Spleen (tissue), 13 donors: ENCODE data around the gene ZNF484. TPM values are rescaled to one million over a fixed set of nuclear protein-coding genes. Genes with fewer than 3 reads are reported as not detected.

Experiments
- DNase-seq: peaks from one replicate; pipeline ENCODE4 v3.0.0-alpha.2; 2020
- H3K27ac ChIP-seq, 8 donors: fragments of 200-600 bp; sonication (generic) in 7 of 8; 1 replicate in 4 of 8; 2 replicates in 4 of 8; pipeline versions ENCODE4 v1.5.0 to v1.8.0; 2016 to 2021; ENCODE audit warnings: inconsistent platforms in 4 of 8, mild to moderate bottlenecking in 4 of 8, moderate library complexity in 1 of 8
- H3K27me3 ChIP-seq, 7 donors: fragments of 200-600 bp; sonication (generic) in 6 of 7; replicated peaks in 1 of 7; 1 replicate in 4 of 7; 2 replicates in 3 of 7; pipeline versions ENCODE4 v1.5.0 to v1.8.0; 2016 to 2021; ENCODE audit warnings: inconsistent platforms in 3 of 7, mild to moderate bottlenecking in 1 of 7
- H3K36me3 ChIP-seq, 6 donors: fragments of 200-600 bp; sonication (generic) in 5 of 6; 1 replicate in 4 of 6; 2 replicates in 2 of 6; pipeline versions ENCODE4 v1.5.0 to v1.8.0; 2016 to 2021; ENCODE audit warnings: inconsistent platforms in 2 of 6
- H3K4me1 ChIP-seq, 6 donors: fragments of 200-600 bp; sonication (generic) in 5 of 6; 1 replicate in 3 of 6; 2 replicates in 3 of 6; pipeline versions ENCODE4 v1.5.0 to v1.8.0; 2016 to 2021; ENCODE audit warnings: inconsistent platforms in 3 of 6
- H3K4me3 ChIP-seq, 8 donors: fragments of 200-600 bp; sonication (generic) in 7 of 8; 1 replicate in 4 of 8; 2 replicates in 4 of 8; pipeline versions ENCODE4 v1.5.0 to v1.8.0; 2016 to 2021; ENCODE audit warnings: inconsistent platforms in 4 of 8, mild to moderate bottlenecking in 4 of 8, moderate library complexity in 2 of 8
- H3K9me3 ChIP-seq, 8 donors: fragments of 200-600 bp; sonication (generic) in 7 of 8; 1 replicate in 4 of 8; 2 replicates in 4 of 8; pipeline versions ENCODE4 v1.5.0 to v1.8.0; 2016 to 2021; ENCODE audit warnings: inconsistent platforms in 4 of 8
- POLR2A ChIP-seq, 3 donors: fragments of 450-650 bp; IDR thresholded peaks; one replicate each; pipeline ENCODE4 v1.5.1; 2017; ENCODE audit warnings: antibody characterized with exemption in 3 of 3, mild to moderate bottlenecking in 1 of 3
- POLR2AphosphoS5 ChIP-seq, 3 donors: sonication (generic); formaldehyde crosslinking; IDR thresholded peaks; one replicate each; pipeline ENCODE4 v1.5.1; 2017; ENCODE audit warnings: antibody characterized with exemption in 3 of 3
- WGBS, 5 donors: extraction: QIAGEN DNeasy Blood & Tissue Kit in 3 of 5; methylation state at CpG; one replicate each; pipeline versions ENCODE4 v1.1.5 to v1.1.7; 2013 to 2018; 5-methylcytosine and 5-hydroxymethylcytosine counted together
- intact Hi-C: fragments of 100-400 bp; cut with DNase I; formaldehyde crosslinking; loops from one replicate; pipeline ENCODE4 v1.15.0; 2023; ENCODE audit warnings: low total_unique reads
- long read RNA-seq, 2 donors: transcript quantifications; one replicate each; lab custom pipeline, GENCODE V29; 2026
- polyA plus RNA-seq, 3 donors: library from polyadenylated mRNA; stranded (reverse); fragments of 200-250 nt; gene quantifications; one replicate each; pipeline ENCODE4 v1.2.1, GENCODE V29; 2013
- total RNA-seq, 7 donors: library from RNA; depleted of rRNA in 3 of 7; stranded (reverse); fragments of >200 nt in 3 of 7; fragmentation: NEBNext Ultra II Directional in 4 of 7; extraction: Animal tissue kit (Norgen Biotek cat#: 25700) in 4 of 7; gene quantifications; one replicate each; pipeline versions ENCODE4 v1.1.0 to v1.2.1, GENCODE V29; 2016 to 2021
- TF ChIP-seq, protein P1 (sequence below), 11 experiments: fragments of 200-600 bp in 7 of 11; fragments of 450-650 bp in 4 of 11; sonication (generic) in 4 of 11; IDR thresholded peaks in 8 of 11; conservative IDR thresholded peaks in 3 of 11; 1 replicate in 7 of 11; 2 replicates in 4 of 11; pipeline versions ENCODE4 v1.4.0 to v1.8.0; 2016 to 2021; ENCODE audit warnings: antibody characterized with exemption in 11 of 11, inconsistent platforms in 4 of 11, mild to moderate bottlenecking in 1 of 11
- donor health status: healthy with polysubstance abuse.
- donor health status: DM: no; HTN: no; CAD: no; lungs with moderate emphysema.
- donor health status: DM: no; HTN: no; CAD: no.
- donor health status: Bipolar disorder and iron deficiency.
- donor health status: healthy.
- donor health status: DM: no; HTN: no; CAD: no.
- donor health status: DM: yes; HTN: yes; CAD: no.

ZNF484 gene
- total RNA-seq: 10 to 100 TPM; 13.8 to 28.4 (median 15.6) TPM
- 1 to 10 TPM; 1.1 to 1.5 (median 1.1) TPM for polyA plus RNA-seq
- long read RNA-seq, donor 1, partial matches to known transcripts: 0 of 1 reads
- long read RNA-seq, donor 1, other reads (novel, unspliced or antisense): 0 of 1 reads
- long read RNA-seq, donor 2: 0 reads

DNA sequence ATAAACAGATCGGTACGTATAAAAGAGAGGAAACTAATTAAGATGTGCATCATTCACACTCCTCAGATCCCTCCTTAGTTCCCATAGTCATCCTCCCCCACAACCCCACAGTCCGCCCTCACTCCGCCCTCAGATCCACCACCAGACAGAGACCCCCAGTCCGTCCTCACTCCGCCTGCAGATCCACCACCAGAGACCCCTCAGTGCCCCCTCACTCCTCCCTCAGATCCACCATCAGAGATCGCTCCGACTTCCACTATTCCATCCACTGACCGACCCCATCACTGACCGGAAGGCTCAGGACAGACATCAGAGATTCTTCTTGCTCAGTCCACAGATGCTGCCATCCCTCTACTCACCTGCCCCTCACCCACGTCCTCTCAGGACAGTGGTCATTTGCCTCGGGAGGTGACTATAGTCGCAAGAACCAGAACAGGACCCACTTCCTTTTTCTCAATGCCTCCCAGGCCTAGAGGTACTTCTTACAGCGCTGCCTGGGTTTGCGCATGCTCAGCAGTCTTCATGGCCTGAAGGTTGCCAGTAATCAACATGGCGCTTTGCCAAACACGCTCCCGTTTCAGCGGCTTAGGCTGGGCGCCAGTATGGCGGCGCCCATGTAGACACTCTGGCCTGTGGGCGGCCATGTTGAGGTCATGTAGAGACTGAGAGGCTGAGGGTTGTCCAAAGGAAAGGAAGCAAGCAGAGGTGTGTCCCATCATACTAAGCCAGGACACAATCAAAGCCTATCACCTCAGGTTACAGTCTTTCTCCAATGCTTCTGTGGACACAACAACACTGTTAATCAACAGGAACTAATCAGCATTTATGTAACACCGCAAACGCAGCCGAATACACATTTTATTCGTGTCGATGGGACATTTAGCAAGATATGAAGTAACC is at the start of gene ZNF484:
TSS of gene ZNF484 (minus strand) at position 508 of the 900 bp plus-strand sequence. CDS start 3,009 bp downstream, outside the sequence.
- intact Hi-C loops: no loop called here
- TF ChIP-seq POLR2AphosphoS5 (IDR thresholded peaks at IDR 0.05) (peak; percentile 87 to 94 (median 90)), POLR2A (IDR thresholded peaks at IDR 0.05) (no peak)
- TF ChIP-seq, protein P1, sequence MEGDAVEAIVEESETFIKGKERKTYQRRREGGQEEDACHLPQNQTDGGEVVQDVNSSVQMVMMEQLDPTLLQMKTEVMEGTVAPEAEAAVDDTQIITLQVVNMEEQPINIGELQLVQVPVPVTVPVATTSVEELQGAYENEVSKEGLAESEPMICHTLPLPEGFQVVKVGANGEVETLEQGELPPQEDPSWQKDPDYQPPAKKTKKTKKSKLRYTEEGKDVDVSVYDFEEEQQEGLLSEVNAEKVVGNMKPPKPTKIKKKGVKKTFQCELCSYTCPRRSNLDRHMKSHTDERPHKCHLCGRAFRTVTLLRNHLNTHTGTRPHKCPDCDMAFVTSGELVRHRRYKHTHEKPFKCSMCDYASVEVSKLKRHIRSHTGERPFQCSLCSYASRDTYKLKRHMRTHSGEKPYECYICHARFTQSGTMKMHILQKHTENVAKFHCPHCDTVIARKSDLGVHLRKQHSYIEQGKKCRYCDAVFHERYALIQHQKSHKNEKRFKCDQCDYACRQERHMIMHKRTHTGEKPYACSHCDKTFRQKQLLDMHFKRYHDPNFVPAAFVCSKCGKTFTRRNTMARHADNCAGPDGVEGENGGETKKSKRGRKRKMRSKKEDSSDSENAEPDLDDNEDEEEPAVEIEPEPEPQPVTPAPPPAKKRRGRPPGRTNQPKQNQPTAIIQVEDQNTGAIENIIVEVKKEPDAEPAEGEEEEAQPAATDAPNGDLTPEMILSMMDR (IDR thresholded peaks at IDR 0.05 in 8 of 11, conservative IDR thresholded peaks at IDR 0.05 in 3 of 11): peak in 2 of 11 experiments; percentile 11 to 31
- H3K36me3 ChIP-seq: peaks cover 0 to 12% (median 0%) of the 10 kb centered on the region in 6 donors
- no peaks in the 10 kb centered on the region for H3K27me3 ChIP-seq
- H3K27ac ChIP-seq: peak within 1 kb of the TSS; percentile 77 to 91 (median 86)
- 15 to 18% (median 17%) methylated on average over 28 of the region's 28 CpGs for WGBS, 5 donors
- no peaks in the 10 kb centered on the region for H3K9me3 ChIP-seq
- peaks cover 3 to 48% (median 27%) of the 10 kb centered on the region in 6 donors for H3K4me1 ChIP-seq
- peak; percentile 99 for DNase-seq
- peak within 1 kb of the TSS; percentile 49 to 79 (median 58) for H3K4me3 ChIP-seq

DNA sequence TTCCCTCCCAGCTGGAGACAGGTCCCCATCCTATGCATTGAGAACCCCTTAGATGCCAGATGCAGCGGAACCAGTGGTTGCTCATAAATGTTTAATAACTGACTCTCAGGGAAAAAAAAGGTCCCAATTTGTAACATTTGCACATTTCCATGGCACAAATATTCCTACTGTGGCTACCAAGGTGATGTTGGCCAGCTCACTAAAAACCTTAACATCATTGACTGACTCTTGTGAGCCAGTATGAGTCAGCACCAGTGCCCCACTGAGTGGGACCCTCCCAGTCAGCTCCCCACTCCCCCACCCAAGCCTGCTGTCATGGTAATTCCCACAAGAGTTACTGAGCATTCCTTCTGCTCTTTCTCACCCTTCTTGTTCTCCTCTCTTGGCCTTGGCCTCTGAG is 42.6 kb upstream of the ZNF484 start:
- 100% methylated on average over 1 of the region's 1 CpG for WGBS, 5 donors

DNA sequence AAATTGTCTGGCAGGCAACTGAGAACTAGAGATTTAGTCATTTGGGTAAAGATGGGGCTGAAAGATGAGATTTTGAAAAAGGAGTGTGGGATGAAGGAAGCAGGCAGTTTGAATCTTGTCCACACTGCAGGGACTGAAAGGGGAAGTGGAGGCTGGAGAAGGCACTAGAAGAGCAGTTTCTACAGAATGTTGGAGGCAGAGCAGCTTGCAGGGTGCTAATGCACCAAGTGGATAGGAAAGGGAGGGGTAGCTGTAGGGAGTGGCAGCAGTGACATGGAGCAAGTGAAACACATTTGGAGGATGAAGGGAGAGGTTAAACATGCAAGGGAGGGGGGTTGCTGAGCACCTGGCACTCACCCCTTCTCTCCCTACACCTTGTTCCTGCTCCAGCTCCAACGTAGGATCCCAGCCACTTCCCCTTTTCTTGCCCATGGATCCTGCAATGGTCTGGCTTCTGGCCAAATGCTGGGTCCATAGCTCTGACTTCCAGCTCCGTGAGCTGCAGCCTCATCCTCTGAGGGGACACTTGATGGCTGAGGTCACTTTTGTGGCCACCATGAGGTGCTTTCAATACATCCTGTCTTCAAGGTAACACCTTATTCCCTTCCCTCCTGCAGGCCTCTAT is 39.5 kb upstream of the ZNF484 start:
- intact Hi-C loops: no loop called here
- no peak overlapping the region for H3K27ac ChIP-seq
- H3K36me3 ChIP-seq: no peaks in the 10 kb centered on the region
- DNase-seq: no peak
- H3K4me3 ChIP-seq: no peak overlapping the region
- no peaks in the 10 kb centered on the region for H3K9me3 ChIP-seq
- H3K4me1 ChIP-seq: peaks cover 0 to 10% (median 0%) of the 10 kb centered on the region in 6 donors
- TF ChIP-seq, protein P1 (IDR thresholded peaks at IDR 0.05 in 8 of 11, conservative IDR thresholded peaks at IDR 0.05 in 3 of 11): no peak
- TF ChIP-seq POLR2AphosphoS5 (IDR thresholded peaks at IDR 0.05): no peak
- no peak for TF ChIP-seq POLR2A (IDR thresholded peaks at IDR 0.05)
- peaks cover 0 to 15% (median 0%) of the 10 kb centered on the region in 7 donors for H3K27me3 ChIP-seq
- WGBS, 5 donors: 2 to 20% (median 15%) methylated on average over 2 of the region's 2 CpGs

More for the DNA sequence above, 42.6 kb upstream of the ZNF484 start:
- H3K27ac ChIP-seq: no peak overlapping the region
- peaks cover 0 to 10% (median 0%) of the 10 kb centered on the region in 6 donors for H3K4me1 ChIP-seq
- no peaks in the 10 kb centered on the region for H3K36me3 ChIP-seq
- intact Hi-C loops: no loop called here
- TF ChIP-seq POLR2AphosphoS5 (IDR thresholded peaks at IDR 0.05): no peak
- TF ChIP-seq, protein P1 (IDR thresholded peaks at IDR 0.05 in 8 of 11, conservative IDR thresholded peaks at IDR 0.05 in 3 of 11): no peak
- no peak overlapping the region for H3K4me3 ChIP-seq
- no peaks in the 10 kb centered on the region for H3K9me3 ChIP-seq
- no peaks in the 10 kb centered on the region for H3K27me3 ChIP-seq
- no peak for DNase-seq
